ENCODE data around the gene FHL2. TPM values are rescaled to one million over a fixed set of nuclear protein-coding genes. Genes with fewer than 3 reads are reported as not detected.

Gene FHL2
- total and polyA plus RNA-seq, 2 donors (not counting 3 experiments of a cell fraction or from before 2014, with no cell fraction given): 197 to 491 TPM

GRCh38 chr2:105427485-105427884 lies 28.6 kb upstream of the FHL2 start:
- BruUV-seq (replicated peaks): no TSS peak
- no peak for FAIRE-seq
- Histone ChIP-seq H3K4me1 (ENCODE audit: control insufficient read depth, extremely low read depth, insufficient read depth, low read length) (no peaks in the 10 kb centered on the region), H3K9me1 (replicated peaks; ENCODE audit: control insufficient read depth, extremely low read depth, insufficient read depth, low read length) (no peaks in the 10 kb centered on the region), H3K9ac (replicated peaks; ENCODE audit: extremely low read depth, insufficient read depth, low read length) (no peak overlapping the region), H3K79me2 (ENCODE audit: control insufficient read depth, insufficient read depth, low read length) (no peaks in the 10 kb centered on the region), H3K36me3 (ENCODE audit: control insufficient read depth in 2 of 2, extremely low read depth in 1 of 2, insufficient read depth in 2 of 2, low read length in 2 of 2) (no peaks in the 10 kb centered on the region), H3K27me3 (ENCODE audit: control insufficient read depth in 2 of 2, insufficient read depth in 2 of 2, low read length in 2 of 2) (peaks cover 20% of the 10 kb centered on the region in 2 experiments), H3K27ac (ENCODE audit: insufficient read depth, low read depth, low read length) (no peak overlapping the region), H3K4me3 (replicated peaks in 1 of 3; ENCODE audit: insufficient read depth in 1 of 3, low read depth in 1 of 3, low read length in 3 of 3) (no peak overlapping the region), H3K9me3 (replicated peaks; ENCODE audit: control insufficient read depth, insufficient read depth, low read length) (no peaks in the 10 kb centered on the region), H2AFZ (ENCODE audit: low read depth, low read length) (no peak overlapping the region), H4K20me1 (replicated peaks; ENCODE audit: control insufficient read depth, extremely low read depth, insufficient read depth, low read length) (no peaks in the 10 kb centered on the region), H3K4me2 (ENCODE audit: insufficient read depth, low read length) (no peak overlapping the region)
- intact Hi-C loops (cut with micrococcal nuclease) (no loop called here), dilution Hi-C loops (cut with MboI; ENCODE audit: extremely low pct_ligation_motif_present, low sequenced_read_pairs) (no loop called here)
- no peak for TF ChIP-seq FOS (IDR thresholded peaks at IDR 0.05; ENCODE audit: borderline replicate concordance, insufficient read depth, low read length)
- TF ChIP-seq CTCF (IDR thresholded peaks at IDR 0.05; ENCODE audit: extremely low read depth in 1 of 2, insufficient read depth in 1 of 2, low read depth in 1 of 2, low read length in 2 of 2): no peak
- no peak for TF ChIP-seq POLR2A (IDR thresholded peaks at IDR 0.05; ENCODE audit: low read depth, low read length)
- no peak for TF ChIP-seq POLR2AphosphoS5 (IDR thresholded peaks at IDR 0.05; ENCODE audit: insufficient read depth, low read depth, low read length)
- no peak for TF ChIP-seq MYC (IDR thresholded peaks at IDR 0.05; ENCODE audit: low read depth, low read length)
- no peak for TF ChIP-seq EZH2 (IDR thresholded peaks at IDR 0.05; ENCODE audit: borderline replicate concordance, low read depth, low read length, severe bottlenecking)
- DNase-seq (ENCODE audit: low read depth, low spot score): no peak
- POLR2A ChIA-PET: no interaction called here
- CTCF ChIA-PET: interaction anchor here (1.1 kb wide), 1 partner anchor 9 kb away, joined by 3 read pairs; no protein-coding TSS in a partner anchor

All from endothelial cell of umbilical vein (primary cell).